ENCODE measurements around the gene ARMC9.

DNA sequence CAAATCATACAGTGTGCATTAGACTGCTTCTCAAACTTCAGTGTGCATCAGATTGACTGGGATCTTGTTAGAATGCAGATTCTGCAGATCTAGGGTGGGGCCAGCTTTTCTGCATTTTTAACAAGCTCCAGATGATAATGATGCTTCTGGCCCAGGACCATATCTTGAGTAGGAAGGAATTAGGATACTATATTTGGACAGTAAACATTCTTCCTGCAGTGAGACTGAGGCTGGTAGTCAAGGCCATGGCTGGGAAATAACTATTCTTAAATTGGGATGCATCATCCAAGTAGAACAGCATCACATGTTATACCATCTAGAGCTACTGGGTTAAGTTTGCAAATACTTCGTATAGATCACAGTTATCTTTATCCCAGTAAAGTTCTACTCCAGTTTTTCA lies 28.4 kb upstream of the ARMC9 start:
- TF ChIP-seq, protein P1, sequence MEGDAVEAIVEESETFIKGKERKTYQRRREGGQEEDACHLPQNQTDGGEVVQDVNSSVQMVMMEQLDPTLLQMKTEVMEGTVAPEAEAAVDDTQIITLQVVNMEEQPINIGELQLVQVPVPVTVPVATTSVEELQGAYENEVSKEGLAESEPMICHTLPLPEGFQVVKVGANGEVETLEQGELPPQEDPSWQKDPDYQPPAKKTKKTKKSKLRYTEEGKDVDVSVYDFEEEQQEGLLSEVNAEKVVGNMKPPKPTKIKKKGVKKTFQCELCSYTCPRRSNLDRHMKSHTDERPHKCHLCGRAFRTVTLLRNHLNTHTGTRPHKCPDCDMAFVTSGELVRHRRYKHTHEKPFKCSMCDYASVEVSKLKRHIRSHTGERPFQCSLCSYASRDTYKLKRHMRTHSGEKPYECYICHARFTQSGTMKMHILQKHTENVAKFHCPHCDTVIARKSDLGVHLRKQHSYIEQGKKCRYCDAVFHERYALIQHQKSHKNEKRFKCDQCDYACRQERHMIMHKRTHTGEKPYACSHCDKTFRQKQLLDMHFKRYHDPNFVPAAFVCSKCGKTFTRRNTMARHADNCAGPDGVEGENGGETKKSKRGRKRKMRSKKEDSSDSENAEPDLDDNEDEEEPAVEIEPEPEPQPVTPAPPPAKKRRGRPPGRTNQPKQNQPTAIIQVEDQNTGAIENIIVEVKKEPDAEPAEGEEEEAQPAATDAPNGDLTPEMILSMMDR (tag by site-specific recombination; IDR thresholded peaks at IDR 0.05): no peak
- TF ChIP-seq ZNF133 (tag by site-specific recombination; IDR thresholded peaks at IDR 0.05): no peak
- no peak for TF ChIP-seq TCF7L2 (IDR thresholded peaks at IDR 0.05; ENCODE audit: borderline replicate concordance, low read depth, low read length)
- TF ChIP-seq, protein P2, sequence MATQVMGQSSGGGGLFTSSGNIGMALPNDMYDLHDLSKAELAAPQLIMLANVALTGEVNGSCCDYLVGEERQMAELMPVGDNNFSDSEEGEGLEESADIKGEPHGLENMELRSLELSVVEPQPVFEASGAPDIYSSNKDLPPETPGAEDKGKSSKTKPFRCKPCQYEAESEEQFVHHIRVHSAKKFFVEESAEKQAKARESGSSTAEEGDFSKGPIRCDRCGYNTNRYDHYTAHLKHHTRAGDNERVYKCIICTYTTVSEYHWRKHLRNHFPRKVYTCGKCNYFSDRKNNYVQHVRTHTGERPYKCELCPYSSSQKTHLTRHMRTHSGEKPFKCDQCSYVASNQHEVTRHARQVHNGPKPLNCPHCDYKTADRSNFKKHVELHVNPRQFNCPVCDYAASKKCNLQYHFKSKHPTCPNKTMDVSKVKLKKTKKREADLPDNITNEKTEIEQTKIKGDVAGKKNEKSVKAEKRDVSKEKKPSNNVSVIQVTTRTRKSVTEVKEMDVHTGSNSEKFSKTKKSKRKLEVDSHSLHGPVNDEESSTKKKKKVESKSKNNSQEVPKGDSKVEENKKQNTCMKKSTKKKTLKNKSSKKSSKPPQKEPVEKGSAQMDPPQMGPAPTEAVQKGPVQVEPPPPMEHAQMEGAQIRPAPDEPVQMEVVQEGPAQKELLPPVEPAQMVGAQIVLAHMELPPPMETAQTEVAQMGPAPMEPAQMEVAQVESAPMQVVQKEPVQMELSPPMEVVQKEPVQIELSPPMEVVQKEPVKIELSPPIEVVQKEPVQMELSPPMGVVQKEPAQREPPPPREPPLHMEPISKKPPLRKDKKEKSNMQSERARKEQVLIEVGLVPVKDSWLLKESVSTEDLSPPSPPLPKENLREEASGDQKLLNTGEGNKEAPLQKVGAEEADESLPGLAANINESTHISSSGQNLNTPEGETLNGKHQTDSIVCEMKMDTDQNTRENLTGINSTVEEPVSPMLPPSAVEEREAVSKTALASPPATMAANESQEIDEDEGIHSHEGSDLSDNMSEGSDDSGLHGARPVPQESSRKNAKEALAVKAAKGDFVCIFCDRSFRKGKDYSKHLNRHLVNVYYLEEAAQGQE (tag by site-specific recombination; IDR thresholded peaks at IDR 0.05): no peak
- TF ChIP-seq MZF1 (tag by site-specific recombination; IDR thresholded peaks at IDR 0.05; ENCODE audit: borderline replicate concordance): no peak
- TF ChIP-seq ZNF16 (tag by site-specific recombination; IDR thresholded peaks at IDR 0.05; ENCODE audit: low read depth): no peak
- TF ChIP-seq, protein P3, sequence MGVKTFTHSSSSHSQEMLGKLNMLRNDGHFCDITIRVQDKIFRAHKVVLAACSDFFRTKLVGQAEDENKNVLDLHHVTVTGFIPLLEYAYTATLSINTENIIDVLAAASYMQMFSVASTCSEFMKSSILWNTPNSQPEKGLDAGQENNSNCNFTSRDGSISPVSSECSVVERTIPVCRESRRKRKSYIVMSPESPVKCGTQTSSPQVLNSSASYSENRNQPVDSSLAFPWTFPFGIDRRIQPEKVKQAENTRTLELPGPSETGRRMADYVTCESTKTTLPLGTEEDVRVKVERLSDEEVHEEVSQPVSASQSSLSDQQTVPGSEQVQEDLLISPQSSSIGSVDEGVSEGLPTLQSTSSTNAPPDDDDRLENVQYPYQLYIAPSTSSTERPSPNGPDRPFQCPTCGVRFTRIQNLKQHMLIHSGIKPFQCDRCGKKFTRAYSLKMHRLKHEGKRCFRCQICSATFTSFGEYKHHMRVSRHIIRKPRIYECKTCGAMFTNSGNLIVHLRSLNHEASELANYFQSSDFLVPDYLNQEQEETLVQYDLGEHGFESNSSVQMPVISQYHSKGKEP (tag by site-specific recombination; IDR thresholded peaks at IDR 0.05): no peak
